ENCODE data around the gene NCMAP. TPM values are rescaled to one million over a fixed set of nuclear protein-coding genes. Genes with fewer than 3 reads are reported as not detected.
"Not testable (repeated sequence)": the region's sequence is repeated elsewhere in the genome, so short reads cannot be mapped to it uniquely, and the experiment has no call there.

The NCMAP gene, protein sequence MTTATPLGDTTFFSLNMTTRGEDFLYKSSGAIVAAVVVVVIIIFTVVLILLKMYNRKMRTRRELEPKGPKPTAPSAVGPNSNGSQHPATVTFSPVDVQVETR
- total RNA-seq (2014; rRNA removed; shearing (Covaris generic)): not detected in 2 replicates

DNA sequence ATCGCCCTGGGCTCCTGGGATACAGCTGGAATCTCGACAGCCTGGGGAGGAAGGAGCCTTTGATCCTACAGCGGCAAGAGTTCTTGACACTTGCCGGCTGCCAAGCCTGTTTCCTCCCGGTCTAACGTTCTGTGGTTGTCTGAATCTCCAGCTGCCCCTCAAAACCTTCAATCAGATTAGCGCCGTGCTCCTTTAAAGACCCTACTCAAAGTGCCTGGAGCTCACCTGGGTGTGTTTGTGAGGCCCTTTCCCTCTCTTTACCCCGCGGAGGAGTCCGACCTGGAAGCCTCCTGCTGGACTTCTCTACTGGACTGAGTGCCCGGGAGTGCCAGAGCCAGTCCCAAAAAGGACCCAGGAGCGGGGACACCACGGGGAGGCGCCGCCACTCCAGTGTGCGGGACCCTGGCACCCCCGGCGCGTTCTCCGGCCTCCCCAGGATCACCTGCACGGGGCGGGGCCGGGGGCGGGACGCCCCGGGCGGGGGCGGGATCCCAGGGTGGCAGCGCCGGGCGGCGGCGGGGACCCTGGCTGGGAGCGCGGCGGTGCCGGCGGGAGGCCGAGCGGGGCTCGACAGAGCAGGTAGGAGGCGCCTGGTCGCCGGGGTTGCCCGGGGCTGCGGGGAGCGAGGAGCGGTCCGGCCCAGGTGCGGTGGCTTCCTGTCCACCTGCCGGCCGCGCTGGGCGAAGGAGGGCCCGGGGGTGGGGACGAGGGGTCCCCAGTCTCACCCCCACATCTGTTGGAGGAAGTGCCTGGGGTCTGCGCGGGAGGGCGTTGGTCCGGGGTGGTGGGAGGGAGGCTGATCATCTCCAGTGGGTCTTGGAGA, at the start of gene NCMAP:
Gene NCMAP (plus strand): TSS at position 497 of the 823 bp plus-strand sequence. CDS start 39,344 bp downstream, outside the sequence.
- no peak for DNase-seq (ENCODE audit: low read depth)

DNA sequence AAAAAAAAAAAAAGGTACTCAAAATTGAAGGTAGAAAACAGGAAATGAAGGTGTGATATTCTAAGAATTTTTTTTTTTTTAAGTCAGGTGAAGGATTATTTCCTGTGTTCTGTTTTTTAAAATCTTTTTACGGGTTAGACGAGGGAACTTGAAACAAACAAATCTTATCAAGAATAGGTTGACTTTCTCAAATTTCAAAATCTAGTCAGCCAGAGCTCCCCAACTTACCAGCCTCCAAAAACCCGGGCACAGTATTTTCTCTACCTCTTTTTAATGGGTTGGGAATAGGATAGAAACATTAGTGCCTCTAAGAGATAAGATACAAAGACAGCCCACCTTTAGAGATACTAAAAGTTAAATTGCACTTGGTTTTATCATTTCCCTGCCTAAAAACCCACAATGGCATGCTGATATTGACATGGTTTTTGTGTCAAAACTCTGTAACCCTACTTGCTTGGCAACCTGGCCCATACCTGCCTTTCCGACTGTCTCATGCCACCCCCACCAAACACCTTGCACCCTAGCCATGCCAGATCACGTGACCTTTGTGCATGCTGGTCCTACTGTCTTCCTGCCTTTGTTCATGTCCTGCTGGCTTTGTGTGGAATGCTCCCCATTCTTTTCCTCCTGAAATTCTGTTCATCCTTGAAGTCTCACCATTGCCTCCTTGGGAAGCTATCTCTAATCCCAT, 49.1 kb upstream of the NCMAP start:
- DNase-seq (ENCODE audit: low read depth): no peak

DNA sequence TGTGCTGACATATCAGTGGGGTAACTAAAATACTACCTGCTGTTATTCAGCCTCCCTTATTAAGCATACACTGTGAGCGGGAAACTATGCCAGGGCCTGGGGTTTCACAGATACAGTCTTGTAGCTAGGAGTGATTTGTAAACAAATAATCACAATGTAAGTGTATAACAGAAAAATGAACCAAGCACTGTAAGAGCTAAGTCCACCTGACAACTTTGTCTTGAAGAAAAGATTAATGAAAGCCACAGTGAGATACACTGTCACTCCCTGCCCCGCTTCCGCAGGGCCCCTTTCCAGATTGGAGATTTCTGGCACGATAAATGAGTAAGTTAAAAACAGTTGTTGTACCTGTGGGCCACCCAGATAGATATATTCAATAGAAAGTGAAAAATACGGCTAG, 48.5 kb upstream of the NCMAP start:
- no peak for DNase-seq (ENCODE audit: low read depth)

DNA sequence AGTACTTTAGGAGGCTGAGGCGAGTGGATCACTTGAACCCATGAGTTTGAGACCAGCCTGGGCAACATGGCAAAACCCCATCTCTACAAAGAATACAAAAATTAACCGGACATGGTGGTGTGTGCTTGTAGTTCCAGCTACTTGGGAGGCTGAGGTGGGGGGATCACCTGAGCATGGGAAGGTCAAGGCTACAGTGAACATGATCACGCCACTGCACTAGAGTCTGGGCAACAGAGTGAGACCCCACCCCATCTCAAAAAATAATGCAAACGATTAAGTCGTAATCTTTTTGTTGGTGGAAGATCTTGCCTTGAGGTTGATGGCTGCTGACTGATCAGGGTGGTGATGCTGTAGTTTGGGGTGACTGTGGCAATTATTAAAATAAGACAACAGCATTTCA, 47.0 kb upstream of the NCMAP start:
- DNase-seq (ENCODE audit: low read depth): no peak

DNA sequence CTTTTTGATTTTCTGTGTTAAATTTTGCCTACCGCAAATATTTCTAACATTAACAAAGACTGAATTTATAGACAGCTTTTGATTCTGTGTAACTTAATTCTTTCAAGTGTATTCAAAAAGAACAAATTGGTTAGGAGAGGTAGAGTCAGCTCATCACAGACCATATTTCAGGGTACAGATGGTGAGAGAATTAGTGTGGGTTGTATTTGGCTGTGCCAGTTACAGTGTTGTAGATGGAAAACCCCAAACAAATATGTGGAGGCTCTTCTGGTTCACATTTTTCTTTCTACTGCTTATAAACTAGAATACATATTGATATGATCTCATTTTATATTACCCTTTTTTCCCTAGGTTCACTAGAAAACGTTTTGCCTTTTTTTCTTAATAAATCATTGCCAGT, 42.2 kb upstream of the NCMAP start:
- DNase-seq (ENCODE audit: low read depth): no peak

DNA sequence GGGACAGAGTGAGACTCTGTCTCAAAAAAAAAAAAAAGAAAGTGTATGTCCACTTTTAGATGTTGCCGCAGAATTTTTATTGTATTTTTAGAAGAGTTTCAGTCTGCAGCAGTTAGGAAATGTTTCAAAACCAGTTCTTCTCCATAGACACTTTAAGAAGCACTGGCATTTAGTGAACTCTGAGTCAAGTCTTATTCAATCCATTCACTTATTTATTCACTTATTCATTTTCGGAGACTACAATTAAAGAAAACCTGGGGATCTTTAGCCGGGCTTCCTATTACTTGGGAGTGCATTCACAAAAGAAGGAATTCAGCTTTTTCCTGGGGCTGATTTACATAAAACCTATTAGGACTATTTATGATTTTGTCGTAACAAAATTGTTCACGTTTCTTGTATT, 40.9 kb upstream of the NCMAP start:
- no peak for DNase-seq (ENCODE audit: low read depth)

DNA sequence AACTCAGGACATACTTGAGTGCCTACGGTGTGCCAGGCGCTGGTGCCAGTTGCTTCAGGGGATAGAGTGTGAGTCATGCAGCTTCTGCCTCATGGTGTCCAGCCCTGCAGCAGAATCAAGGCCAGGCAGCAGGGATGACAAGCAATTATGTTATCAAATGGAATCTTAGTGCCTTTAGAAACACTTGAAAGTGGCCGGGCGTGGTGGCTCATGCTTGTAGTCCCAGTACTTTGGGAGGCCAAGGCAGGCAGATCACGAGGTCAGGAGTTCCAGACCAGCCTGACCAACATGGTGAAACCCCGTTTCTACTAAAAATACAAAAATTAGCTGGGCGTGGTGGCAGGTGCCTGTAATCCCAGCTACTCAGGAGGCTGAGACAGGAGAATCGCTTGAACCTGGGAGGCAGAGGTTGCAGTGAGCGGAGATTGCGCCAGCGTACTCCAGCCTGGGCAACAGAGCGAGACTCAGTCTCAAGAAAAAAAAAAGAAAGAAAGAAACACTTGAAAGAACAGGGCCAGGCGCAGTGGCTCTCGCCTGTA, 40.1 kb upstream of the NCMAP start:
- DNase-seq (ENCODE audit: low read depth): peak; percentile 82

DNA sequence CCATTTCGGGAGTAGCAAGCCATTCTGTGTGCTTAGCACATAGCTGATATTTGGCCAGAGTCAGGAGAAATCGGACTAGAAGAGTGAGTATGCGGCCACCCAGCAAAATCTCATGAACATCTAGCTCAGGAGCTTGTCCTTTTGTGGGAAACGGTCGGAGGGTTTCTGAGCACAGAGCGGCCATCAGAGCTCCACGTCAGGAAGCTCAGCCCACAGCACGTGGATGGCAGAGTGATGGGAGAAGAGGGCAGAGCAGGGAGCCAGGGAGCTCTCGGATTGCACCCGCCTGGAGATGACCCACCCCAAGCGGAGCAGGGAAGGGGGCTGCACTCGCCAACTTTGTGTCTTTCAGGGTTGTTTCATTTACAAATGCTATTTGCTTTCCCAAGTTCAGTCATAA, 39.4 kb upstream of the NCMAP start:
- no peak for DNase-seq (ENCODE audit: low read depth)

DNA sequence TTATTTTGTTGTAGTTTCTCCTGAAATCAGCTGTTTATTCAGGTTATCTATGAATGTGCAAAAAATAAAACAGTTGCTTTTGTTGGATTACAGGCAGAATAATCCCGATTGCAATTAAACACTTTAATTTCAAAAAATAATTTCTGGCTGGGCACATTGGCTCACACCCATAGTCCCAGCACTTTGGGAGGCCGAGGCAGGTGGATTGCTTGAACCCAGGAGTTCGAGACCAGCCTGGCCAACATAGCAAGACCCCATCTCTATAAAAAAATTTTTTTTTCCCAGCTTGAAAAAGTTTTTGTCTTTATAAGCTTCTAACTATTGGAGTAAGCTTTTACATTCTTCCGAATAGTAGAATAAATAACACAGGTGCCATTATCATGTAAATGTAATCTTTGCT, 38.0 kb upstream of the NCMAP start:
- DNase-seq (ENCODE audit: low read depth): no peak

DNA sequence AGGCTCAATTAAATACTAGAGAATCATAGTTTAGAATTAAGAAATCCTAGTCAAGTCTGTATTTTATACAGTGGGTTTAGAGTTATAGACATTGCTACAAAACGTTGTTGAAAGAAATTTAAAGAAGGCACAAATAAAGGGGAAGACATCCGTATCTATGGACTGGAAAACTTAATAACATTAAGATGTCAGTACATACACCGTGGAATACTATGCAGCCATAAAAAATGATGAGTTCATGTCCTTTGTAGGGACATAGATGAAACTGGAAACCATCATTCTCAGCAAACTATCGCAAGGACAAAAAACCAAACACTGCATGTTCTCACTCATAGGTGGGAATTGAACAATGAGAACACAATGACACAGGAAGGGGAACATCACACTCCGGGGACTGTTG, 35.6 kb upstream of the NCMAP start:
- DNase-seq (ENCODE audit: low read depth): not testable (repeated sequence)

DNA sequence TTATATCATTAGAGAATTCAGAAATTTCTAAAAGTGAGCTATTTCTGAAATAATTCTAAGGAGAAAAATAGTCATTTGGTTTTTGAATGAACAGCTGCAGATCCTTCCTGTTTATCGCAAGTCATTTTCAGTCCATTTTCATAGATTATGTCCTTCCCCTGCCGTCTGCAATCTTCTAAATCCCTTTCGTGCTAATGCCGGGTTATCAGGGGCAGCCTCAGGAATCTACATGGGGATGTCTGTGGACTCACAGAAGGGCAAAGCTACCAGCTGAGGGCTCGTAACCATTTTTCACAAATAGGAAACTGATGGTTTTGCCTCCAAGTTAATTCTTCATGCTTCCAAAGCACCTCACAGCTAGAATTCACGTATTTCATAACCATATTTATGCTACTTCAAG, 30.3 kb upstream of the NCMAP start:
- DNase-seq (ENCODE audit: low read depth): no peak

DNA sequence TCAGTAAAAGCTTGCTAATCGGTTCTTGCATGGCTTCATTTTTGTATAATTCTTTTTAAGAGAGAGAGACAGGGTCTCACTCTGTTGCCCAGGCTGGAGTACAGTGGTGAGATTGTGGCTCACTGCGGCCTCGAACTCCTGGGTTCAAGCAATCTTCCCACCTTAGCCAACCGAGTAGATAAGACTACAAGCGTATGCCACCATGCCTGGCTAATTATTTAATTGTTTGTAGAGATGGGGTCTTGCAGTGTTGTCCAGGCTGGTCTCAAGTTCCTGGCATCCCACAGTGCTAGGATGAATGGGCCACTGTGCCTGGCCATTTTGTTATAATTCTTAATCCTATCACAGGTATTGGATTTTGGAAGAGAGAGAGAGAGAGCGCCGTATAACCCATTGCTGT, 29.8 kb upstream of the NCMAP start:
- DNase-seq (ENCODE audit: low read depth): no peak

DNA sequence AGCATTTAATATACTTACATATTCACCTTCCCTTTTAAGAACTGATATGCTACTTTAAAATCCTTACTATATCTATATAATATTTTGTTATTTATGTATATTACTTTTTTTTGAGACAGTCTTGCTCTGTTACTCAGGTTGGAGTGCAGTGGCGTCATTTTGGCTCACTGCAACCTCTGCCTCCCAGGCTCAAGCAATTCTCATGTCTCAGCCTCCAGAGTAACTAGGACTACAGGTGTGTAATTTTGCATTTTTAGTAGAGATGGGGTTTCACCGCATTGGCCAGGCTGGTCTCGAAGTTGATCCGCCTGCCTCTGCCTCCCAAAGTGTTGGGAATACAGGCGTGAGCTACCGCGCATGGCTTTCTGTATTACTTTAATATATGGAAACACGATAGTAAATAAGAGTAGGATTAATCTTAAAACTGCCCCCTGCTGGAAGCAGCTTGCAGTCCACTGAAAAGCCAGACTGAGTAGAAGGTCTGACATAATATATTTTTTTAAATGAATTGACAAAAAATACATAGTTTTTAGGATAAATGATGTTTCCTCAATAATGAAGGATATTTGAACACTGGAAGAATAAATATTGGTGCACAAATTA, 28.8 kb upstream of the NCMAP start:
- DNase-seq (ENCODE audit: low read depth): no peak

DNA sequence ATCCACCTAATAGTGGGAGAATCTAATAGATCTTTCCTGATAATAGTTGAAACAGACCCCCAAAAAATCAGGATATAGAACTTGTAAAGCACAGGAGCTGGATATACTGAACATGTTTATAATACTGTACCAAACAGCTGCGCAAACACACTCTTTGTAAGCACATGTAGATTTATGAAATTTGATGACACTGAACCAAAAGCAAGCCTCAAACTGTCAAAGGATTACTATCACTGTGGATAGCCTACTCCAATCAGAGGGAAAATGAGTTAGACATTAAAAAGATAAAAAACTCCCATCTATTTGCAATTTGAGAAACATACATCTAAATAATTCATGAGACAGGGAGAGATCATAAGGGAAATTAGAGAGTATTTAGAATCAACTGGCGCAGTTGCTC, 27.1 kb upstream of the NCMAP start:
- no peak for DNase-seq (ENCODE audit: low read depth)

DNA sequence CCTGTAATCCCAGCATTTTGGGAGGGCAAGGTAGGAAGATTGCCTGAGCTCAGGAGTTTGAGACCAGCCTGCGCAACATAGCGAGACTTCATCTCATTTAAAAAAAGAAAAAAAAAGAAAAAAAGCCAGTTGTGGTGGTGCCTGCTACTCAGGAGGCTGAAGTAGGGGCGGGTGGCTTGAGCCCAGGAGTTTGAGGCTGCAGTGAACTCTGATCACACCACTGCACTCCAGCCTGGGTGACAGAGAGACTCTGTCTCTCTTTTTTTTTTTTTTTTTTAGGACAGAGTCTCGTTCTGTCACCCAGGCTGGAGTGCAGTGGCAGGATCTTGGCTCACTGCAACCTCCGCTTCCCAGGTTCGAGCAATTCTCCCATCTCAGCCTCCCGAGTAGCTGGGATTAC, 26.6 kb upstream of the NCMAP start:
- not testable (repeated sequence) for DNase-seq (ENCODE audit: low read depth)

DNA sequence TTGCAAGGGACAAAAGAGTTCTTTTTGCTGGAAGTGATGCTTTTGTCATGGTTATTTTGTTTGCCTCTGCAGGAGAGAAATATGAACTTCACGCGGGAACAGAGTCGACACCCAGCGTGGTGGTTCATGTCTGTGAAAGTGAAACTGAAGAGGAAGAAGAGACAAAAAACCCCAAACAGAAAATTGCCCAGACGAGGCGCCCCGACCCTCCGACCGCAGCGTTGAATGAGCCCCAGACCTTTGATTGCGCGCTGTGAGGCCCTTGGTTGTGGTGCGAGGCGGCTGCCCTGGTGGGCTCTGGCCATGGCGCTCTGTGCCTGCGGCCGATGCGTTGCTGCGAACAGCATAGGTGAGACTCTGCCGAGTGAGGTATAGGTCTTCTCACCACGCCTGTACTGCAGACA, 20.9 kb upstream of the NCMAP start:
- no peak for DNase-seq (ENCODE audit: low read depth)

DNA sequence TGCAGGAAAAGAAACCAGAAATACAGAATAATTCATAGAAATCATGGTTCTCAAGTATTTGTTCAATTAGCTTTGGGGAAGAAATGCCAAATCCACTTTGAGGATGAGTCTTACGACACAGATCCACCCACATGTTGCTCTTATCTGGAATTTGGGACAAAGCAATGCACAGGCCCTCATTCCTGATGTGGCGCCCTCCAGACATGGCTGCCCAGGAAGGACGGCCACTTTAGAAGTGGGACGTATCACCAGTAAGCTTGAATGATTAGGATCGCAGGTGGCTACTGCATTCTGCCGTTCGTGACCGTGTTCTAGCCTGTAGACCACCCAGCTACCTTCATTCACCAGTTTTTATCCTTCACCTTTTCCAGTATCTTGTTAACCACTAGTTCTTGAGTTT, 20.1 kb upstream of the NCMAP start:
- no peak for DNase-seq (ENCODE audit: low read depth)

DNA sequence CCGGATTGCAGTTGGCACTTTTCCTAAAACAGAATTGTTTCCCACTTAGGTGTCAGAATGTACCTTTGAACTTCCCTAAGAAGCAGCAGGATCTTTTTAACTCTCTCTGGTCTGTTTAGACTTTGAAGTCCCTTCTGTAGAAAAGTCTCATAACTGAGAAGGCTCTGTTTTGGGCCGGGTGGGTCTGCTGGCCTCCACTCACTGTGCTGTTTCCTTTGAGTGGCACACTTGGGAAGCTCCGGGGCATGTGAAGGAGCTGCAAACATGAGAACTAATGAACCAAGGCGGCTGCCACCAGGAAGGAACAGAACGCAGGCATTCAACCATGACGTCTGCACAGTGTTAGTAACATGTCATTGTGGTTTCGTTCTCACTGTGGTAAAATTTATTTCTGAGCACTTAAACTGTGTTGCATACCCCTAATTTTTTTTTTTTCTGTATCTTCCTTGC, 19.5 kb upstream of the NCMAP start:
- DNase-seq (ENCODE audit: low read depth): peak; percentile 23

DNA sequence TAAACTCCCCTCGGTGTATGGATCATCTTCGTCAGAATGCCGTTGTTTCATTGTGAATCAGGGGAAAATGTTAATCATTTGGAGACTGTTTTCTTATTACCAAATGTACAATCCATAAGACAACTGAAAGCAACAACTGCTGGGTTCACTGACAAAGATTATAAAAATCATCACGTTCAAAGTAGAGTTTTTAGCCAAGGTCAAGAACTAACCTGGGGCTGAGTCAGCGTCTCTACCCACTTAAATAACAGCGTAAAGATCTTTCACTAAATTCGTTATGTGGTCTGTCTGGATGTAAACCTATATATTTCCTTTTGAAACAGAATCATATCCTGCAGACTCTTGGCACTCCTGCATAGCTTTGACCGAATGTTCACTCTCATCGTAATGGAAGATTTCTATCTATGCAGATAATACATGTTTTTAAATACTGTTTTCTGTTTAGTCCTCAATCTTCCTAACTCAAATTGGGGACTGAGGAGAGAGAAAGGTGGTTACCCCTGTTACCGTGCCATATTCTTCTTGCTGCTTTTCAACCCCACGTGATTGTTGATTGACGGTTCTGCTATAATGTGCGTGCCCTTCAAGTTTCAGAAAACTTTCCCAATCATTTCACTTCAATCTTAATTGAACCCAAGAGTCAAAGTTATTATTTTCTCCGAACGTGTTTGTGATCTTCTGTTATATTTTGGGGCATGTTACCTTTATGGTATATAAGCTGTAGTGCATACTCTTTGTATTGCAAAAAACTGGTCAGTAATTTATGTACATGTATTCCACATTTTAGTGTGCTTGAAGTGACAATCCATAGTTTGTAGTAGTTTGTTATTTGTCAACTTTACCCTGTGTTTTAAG, 15.6 kb upstream of the NCMAP start:
- no peak for DNase-seq (ENCODE audit: low read depth)

DNA sequence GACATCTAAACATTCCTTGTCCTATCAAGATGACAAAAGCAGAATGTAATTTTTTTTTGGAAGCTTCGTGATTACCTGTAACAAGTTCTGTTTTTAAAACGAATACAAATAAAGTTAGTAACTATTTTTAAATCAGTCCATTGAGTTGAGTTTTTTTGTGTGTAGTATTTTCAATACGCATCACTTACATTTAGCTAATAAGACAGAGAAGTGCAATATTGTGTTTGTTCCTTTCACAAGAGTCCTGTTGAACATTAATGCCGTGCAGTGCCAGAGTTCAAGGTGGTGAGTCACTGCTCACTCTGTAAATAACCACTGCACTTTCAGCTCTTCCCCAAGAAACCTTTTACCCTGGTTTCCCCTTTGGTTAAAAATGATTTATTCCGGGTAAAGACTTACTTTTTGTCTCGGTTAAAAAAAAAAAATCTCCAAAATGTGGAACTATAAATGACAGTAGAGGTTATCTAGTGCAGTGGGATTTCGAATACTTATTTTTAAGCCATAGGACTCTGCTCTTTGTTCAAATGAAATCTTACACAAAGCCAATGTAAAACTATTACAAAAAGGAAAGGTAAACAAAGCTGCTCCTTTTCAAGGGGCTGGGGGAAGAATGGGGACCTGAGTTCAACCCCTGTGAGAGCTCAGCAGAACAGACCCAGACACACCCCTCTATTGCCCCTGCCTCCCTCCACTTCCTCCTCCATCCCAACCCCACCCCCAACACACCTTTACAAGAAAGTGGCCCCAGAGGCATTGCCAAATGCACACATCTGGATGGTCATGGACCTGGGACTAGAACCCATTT, 14.8 kb upstream of the NCMAP start:
- DNase-seq (ENCODE audit: low read depth): peak; percentile 71
